H1 (cell line): ENCODE data around the gene VSX1. TPM values are rescaled to one million over a fixed set of nuclear protein-coding genes. Genes with fewer than 3 reads are reported as not detected.

Experiments used
- EZH2 ChIP-seq: fragments of 200-600 bp; sonication (generic); IDR thresholded peaks from 2 replicates; pipeline ENCODE4 v1.7.1; 2012; ENCODE audit warnings: low read depth, mild to moderate bottlenecking, moderate library complexity, low read length, inconsistent platforms; ENCODE audit not compliant: severe bottlenecking
- POLR2AphosphoS5 ChIP-seq: IDR thresholded peaks from 2 replicates; pipeline ENCODE4 v1.6.1; 2011; ENCODE audit warnings: low read depth, low read length
- RNF2 ChIP-seq: fragments of 200-900, 300-1000 bp; sonication (generic); IDR thresholded peaks from 2 replicates; pipeline ENCODE4 v1.7.1; 2016; ENCODE audit warnings: borderline replicate concordance, low read depth, mild to moderate bottlenecking, antibody characterized with exemption, low read length; ENCODE audit not compliant: poor library complexity, severe bottlenecking; ENCODE audit errors: missing control alignments
- YY1 ChIP-seq: IDR thresholded peaks from 2 replicates; pipeline ENCODE4 v1.6.1; 2011; ENCODE audit warnings: low read depth, mild to moderate bottlenecking, low read length
- polyA plus RNA-seq, 7 experiments: library from polyadenylated mRNA; depleted of rRNA in 3 of 7; stranded (reverse) in 5 of 7; unstranded in 2 of 7; fragments of >200 nt in 5 of 7; fragments of 200-250 nt in 2 of 7; gene quantifications; 1 replicate in 5 of 7; 2 replicates in 1 of 7; 4 replicates in 1 of 7; pipeline versions ENCODE4 v1.2.1 to v1.2.3, GENCODE V29; 2011 to 2013; ENCODE audit warnings: missing spikeins in 2 of 7, mixed read lengths in 2 of 7
- total RNA-seq: library from RNA; stranded (reverse); fragmentation: NEBNext Ultra II Directional; extraction: Animal tissue kit (Norgen Biotek cat#: 25700); gene quantifications from 2 replicates; pipeline ENCODE4 v1.2.1, GENCODE V29; 2021
- TF ChIP-seq, protein P1 (sequence below): IDR thresholded peaks from 2 replicates; pipeline ENCODE4 v1.6.1; 2012; ENCODE audit warnings: inconsistent platforms

The VSX1 gene
- total and polyA plus RNA-seq, 2 of the 8 experiments (the other 6 are each of a cell fraction or from before 2014, with no cell fraction given) = 0.14 TPM; not detected in 1

DNA sequence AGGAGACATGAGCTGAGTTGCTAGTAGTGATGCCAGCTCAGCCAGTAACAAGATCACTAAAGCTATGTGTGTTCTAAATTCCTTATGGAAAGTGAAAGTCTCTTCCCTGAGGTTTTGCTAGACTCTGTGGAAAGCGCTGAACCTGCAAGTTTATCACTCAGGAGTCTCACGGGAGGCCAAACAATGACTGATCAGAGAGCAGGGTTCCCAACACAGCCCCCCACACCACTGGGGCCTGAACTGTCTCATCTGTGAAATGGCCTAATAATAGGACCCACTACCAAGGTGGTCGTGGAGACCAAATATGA lies 43.9 kb downstream of the VSX1 start (continued):
- TF ChIP-seq, protein P1, sequence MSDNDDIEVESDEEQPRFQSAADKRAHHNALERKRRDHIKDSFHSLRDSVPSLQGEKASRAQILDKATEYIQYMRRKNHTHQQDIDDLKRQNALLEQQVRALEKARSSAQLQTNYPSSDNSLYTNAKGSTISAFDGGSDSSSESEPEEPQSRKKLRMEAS = no peak
- TF ChIP-seq YY1 (no peak), POLR2AphosphoS5 (no peak), EZH2 (no peak), RNF2 (no peak)
